SK-N-SH (cell line): Measurements from ENCODE around the gene MLXIPL.
"Not testable (repeated sequence)": the region's sequence is repeated elsewhere in the genome, so short reads cannot be mapped to it uniquely, and the experiment has no call there.

Experiments
- CTCF ChIP-seq: fragments of 200-600 bp; sonication (generic); IDR thresholded peaks from 2 replicates; pipeline ENCODE4 v1.6.1; 2017; ENCODE audit warnings: antibody characterized with exemption, mild to moderate bottlenecking, moderate library complexity
- EP300 ChIP-seq, 2 experiments: IDR thresholded peaks; 2 replicates each; pipeline versions ENCODE4 v1.4.0 to v1.6.1; 2012; ENCODE audit warnings: borderline replicate concordance in 1 of 2, low read depth in 1 of 2, low read length in 1 of 2
- NRF1 ChIP-seq: IDR thresholded peaks from 2 replicates; pipeline ENCODE4 v1.6.1; 2012; ENCODE audit warnings: low read depth, mild to moderate bottlenecking, low read length
- REST ChIP-seq: IDR thresholded peaks from 2 replicates; pipeline ENCODE4 v1.6.1; 2012; ENCODE audit warnings: mild to moderate bottlenecking, low read depth, low read length, moderate library complexity
- RFX5 ChIP-seq: IDR thresholded peaks from 2 replicates; pipeline ENCODE4 v1.6.1; 2012; ENCODE audit warnings: mild to moderate bottlenecking, improper control_type of control experiment, low read length
- TCF12 ChIP-seq: IDR thresholded peaks from 2 replicates; pipeline ENCODE4 v1.4.0; 2012
- USF2 ChIP-seq: fragments of 150-350 bp; IDR thresholded peaks from 2 replicates; pipeline ENCODE4 v1.6.1; 2017; ENCODE audit warnings: antibody characterized with exemption, low read length, low read depth, borderline replicate concordance

GRCh38 chr7:73617520-73617919 lies 6.8 kb downstream of the MLXIPL start:
- not testable (repeated sequence) for TF ChIP-seq TCF12; CTCF; RFX5; EP300 (IDR thresholded peaks at IDR 0.05; ENCODE audit: borderline replicate concordance in 1 of 2, low read depth in 1 of 2, low read length in 1 of 2); REST; NRF1; USF2
